Subcutaneous adipose tissue (tissue), 4 donors: ENCODE data around the gene PTTG2. TPM values are rescaled to one million over a fixed set of nuclear protein-coding genes. Genes with fewer than 3 reads are reported as not detected.

Experiments
- total RNA-seq, 4 donors: library from RNA; depleted of rRNA; stranded (reverse); fragments of >200 nt; gene quantifications; one replicate each; pipeline ENCODE4 v1.1.0, GENCODE V29; 2016
- TF ChIP-seq, protein P1 (sequence below): fragments of 450-650 bp; IDR thresholded peaks from one replicate; pipeline ENCODE4 v1.5.1; 2016; ENCODE audit warnings: low read depth, mild to moderate bottlenecking, control low read depth, antibody characterized with exemption, moderate library complexity

PTTG2 gene
- total RNA-seq, 4 donors from 2014 or later = 6.2 TPM; not detected in 3

DNA sequence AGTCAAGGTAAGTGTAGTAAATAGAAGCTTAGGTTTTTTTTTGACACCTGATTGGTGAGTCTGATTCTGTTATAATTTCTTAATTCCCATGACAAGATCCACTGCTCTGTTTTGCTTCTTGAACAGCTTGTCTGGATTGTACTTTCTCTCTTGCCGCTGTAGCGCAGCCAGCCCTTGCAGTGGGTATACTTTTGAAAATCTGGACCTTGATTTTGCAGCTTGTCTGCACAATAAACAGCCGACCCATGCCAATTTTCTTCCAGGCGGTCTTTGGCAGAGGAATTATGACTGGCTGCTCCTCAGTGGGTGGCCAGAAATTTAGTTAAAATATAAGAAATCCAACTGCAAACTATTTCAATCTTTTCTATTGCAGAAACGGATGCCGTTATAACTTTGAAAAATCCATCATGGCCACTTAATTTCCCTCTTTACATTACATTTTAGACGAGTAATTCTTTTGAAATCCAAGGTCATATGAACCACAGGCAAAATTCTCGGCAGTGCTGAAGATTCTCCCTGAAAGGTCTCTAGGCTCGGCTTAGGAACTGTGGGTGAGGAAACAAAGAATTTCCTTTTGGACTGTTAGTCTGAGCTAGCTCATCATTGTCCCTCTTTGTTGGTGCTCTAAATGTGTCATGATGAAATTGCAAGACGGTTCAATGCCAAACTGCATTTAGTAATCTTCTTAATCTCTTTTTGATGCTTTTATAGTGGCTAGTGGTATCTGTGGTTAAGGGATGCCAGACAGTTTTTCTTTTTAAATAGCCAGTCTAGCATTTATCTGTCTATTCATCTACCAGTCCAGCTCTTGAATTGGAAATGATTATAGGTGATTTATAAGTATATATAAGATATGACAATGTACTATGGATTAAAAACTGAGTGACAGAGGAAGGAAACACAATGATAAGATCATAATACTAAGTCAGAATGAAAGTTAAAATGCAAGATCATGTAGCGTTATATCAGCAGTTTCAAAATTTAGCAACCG, 31.5 kb upstream of the PTTG2 start:
- TF ChIP-seq, protein P1, sequence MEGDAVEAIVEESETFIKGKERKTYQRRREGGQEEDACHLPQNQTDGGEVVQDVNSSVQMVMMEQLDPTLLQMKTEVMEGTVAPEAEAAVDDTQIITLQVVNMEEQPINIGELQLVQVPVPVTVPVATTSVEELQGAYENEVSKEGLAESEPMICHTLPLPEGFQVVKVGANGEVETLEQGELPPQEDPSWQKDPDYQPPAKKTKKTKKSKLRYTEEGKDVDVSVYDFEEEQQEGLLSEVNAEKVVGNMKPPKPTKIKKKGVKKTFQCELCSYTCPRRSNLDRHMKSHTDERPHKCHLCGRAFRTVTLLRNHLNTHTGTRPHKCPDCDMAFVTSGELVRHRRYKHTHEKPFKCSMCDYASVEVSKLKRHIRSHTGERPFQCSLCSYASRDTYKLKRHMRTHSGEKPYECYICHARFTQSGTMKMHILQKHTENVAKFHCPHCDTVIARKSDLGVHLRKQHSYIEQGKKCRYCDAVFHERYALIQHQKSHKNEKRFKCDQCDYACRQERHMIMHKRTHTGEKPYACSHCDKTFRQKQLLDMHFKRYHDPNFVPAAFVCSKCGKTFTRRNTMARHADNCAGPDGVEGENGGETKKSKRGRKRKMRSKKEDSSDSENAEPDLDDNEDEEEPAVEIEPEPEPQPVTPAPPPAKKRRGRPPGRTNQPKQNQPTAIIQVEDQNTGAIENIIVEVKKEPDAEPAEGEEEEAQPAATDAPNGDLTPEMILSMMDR = no peak

DNA sequence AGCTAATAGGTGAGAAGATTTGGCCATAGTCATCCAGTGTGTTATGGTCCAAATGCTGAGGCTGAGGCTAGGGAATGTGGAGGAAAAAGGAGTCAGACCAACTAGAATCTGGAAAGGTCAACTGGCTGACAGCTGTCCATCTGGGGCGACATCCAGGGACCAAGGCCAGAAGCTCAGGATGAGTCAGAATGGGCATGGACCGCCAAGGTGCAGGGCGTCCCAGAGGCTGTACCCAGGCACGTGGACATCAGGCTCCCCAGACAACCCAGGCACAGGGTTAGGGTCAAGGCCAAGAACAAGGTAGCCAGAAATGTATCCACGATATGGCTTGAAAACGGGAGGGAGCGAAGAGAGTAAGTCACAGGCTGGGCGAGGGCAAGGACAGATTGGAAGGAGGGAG, 26.1 kb upstream of the PTTG2 start:
- TF ChIP-seq, protein P1 = no peak

DNA sequence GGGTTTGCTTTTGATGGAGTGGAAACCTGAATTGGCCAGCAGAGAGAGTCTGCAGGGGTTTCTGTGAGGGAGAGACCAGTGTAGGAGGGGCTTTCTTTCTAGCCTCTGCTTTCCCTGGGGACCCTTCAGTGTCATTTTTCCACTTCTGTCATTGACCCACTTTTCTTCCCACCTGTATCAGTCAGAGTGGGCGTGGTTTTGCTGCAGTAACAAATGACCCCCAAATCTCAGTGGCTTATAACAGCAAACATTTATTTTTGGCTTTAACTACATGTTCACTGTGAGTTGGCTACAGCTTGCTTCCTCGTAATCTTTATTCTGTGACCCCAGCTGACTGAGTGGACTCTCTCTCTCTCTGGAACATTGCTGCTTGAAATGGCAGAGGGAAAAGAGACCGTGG, 25.6 kb upstream of the PTTG2 start:
- TF ChIP-seq, protein P1 = no peak

DNA sequence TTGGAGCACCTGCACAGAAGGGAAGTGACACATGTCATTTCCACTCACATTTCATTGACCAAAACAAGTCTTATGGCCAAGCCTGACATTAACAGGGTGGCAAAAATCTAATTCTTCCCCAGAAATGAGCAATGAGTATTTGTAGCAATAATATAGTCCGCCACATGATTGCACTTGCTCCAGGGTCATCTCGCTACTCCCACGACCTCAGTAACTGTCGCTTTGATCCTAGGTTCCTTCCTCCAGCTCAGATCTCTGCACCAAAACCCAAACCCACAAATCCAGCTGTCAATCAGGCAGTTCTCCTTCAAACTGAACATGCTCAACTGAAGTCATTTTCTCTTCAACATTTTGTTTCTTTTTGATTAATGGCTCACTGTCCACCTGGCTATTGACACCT, 25.2 kb upstream of the PTTG2 start:
- TF ChIP-seq, protein P1 = no peak

DNA sequence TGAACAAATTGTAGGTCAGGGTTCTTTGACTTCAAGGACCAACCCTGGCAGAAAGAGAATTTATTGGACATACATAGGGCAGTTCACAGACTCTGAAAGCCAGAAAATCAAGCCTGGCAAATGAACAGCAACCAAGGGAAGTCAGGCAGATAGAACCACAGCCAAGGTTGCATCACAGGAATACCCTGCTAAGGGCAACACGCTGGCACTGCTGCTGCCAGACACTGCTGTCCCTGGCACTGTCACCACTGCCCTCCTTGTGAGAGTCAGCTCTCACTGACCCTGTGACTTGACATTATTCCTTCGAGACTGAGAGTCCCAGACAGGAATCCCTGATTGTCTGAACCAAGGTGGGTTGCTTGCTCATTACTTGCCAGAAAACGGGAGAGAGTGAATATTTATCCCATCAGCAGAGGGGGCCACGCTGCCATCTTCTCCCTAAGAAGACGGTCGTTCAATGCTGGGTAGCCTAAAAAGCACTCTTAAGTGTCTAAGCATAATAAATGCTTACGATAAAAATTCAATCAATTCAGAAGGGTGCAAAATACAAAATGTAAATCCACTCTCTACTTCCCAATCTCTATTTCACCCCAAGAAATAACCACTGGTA, 23.2 kb upstream of the PTTG2 start:
- TF ChIP-seq, protein P1 = no peak

DNA sequence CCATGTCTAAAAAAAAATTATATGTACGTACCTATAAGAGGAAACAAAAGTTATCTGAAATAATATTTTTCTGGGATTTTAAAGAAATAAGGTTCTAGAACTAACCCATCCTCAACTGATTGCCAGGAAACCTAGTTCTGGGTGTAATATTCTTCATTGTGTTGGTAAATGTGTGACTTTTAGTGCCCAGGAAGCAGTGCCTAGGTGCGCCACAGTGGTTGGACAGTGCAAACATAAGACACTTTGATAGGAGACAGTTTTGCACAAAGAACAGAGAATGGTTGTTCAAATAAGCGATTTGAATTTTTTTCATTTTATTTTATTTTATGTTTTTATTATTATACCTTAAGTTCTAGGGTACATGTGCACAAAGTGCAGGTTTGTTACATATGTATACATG, 22.0 kb upstream of the PTTG2 start:
- TF ChIP-seq, protein P1 = no peak

DNA sequence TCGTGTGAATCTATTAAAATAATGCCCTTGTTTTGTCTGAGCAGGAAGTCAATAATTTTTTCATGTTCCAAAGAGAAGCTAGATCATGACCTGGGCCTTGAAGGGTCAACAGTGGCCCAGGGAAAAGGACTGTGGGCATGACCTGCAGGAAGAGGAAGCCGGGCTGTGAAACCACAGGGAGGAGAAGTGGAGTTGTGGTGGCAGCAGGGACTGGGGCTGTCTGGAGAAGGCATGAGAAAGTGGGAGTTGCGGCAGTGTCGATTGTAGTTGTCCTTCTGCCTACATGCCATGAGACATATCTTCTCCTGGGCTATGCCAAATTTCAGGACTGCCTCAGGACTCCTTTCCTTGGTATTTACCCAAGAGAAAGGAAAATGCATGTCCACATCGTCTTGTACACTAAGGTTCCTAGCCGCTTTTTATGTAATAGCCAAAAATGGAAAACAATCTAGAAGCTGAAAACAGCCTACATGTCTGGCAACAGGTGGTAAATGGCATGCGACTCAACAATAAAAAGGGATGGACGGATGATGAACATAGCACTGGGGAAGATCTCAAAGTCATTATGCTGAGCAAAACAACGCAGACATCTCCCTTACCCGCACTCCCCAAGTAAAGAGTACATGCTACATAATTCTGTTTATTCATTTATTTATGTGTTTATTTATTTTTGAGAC, 13.6 kb upstream of the PTTG2 start:
- TF ChIP-seq, protein P1 = no peak
